Epithelial cell of prostate (primary cell): Measurements from ENCODE around the gene QARS1.

Experiments used
- DNase-seq: peaks from one replicate; pipeline ENCODE4 v3.0.0-alpha.2; 2011; ENCODE audit warnings: low read depth, low spot score
- H3K27ac ChIP-seq: fragments of 450-650 bp; 2 replicates; pipeline ENCODE4 v1.5.1; 2017; ENCODE audit warnings: mild to moderate bottlenecking

QARS1 gene

DNA sequence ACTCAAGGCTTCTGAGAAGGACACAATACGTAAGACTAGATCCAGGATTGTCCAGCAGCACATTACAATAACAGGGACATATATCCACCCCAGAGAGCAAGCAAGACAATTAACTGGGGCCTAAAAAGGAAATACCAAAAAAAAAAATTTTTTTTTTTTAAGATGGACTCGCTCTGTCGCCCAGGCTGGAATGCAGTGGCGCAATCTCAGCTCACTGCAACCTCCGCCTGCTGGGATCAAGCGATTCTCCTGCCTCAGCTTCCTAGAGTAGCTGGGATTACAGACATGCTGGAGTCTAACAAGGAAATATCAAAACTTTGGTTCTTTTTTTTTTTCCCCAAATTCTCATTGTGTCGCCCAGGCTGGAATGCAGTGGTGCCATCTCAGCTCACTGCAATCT, 46.5 kb downstream of the QARS1 start:
- H3K27ac ChIP-seq, result no peak overlapping the region
- no peak for DNase-seq

DNA sequence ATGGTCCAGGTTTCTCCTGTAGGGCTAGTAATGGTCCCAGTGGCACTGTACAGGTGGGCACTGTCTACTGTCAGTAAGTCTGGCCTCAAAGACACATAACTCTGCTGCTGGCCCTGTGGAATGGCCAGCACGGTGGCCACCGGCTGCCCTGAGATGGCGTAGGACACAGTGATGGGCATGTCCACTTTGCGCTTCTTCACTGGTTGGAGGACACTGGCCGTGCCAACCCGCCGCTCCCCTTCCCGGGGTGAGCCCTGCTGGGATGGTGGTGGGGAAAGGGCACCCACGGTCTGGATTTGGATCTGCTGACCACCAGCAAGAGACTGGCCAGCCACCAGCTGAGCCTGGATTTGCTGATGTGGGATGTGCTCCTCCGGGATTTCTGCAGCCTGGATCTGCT, 47.3 kb downstream of the QARS1 start:
- DNase-seq, result no peak
- H3K27ac ChIP-seq, result no peak overlapping the region

DNA sequence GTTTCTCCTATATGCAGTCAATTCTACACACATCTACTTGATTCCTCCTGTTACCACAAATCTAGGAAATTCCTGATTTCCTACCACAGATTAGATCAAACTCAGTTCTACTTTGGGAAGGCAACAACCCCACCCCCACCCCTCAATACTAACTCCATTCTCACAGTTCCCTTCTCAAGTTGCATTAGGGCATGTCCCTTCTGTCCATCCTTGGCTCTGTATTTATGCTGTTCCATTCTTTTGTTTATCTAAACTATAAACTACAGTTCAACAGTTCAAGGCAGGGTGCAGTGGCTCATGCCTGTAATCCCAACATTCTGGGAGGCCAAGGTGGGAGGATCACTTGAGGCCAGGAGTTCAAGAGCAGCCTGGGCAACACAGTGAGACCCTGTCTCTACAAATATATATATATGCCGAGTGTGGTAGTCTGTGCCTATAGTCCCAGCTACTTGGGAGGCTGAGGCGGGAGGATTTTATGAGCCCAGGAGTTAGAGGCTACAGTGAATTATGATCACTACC, 50.2 kb downstream of the QARS1 start:
- H3K27ac ChIP-seq, result no peak overlapping the region
- DNase-seq, result no peak

DNA sequence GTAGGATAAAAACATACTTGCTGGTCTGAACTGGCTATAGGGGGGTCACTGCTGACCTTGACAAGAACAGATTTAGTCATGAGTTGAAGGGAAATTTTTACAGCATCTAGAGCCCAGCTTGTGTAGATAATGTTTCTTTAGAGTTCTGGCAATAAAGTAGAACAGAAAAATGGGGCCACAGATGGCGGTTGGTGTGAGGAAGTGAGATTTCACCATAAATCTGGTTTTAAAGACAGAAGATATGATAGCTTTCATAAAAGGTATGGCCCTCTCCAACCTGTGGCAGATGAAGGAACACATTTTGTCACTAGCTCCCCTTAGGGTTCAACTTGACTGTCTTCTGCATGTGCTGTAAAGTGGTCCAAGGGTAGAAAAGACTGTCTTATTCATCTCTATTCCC, 51.0 kb downstream of the QARS1 start:
- DNase-seq, result no peak
- no peak overlapping the region for H3K27ac ChIP-seq
